K562 (cell line): ENCODE measurements around the gene SLC1A3. TPM values are rescaled to one million over a fixed set of nuclear protein-coding genes. Genes with fewer than 3 reads are reported as not detected.

Experiments used
- ARHGAP35 ChIP-seq: fragments of 450-650 bp; IDR thresholded peaks from 2 replicates; pipeline ENCODE4 v1.6.1; 2018; ENCODE audit not compliant: partially characterized antibody
- RAD21 ChIP-seq, 2 experiments: fragments of 250-450 bp in 1 of 2; fragments of 450-650 bp in 1 of 2; sonication (Bioruptor Pico) in 1 of 2; formaldehyde crosslinking in 1 of 2; IDR thresholded peaks in 1 of 2; conservative IDR thresholded peaks in 1 of 2; 2 replicates each; pipeline versions ENCODE4 v1.4.0 to v1.8.0; 2020 to 2022; ENCODE audit warnings: mild to moderate bottlenecking in 2 of 2, moderate library complexity in 1 of 2
- SOX6 ChIP-seq: fragments of 450-650 bp; IDR thresholded peaks from 2 replicates; pipeline ENCODE4 v1.6.1; 2014; ENCODE audit warnings: mild to moderate bottlenecking
- TEAD2 ChIP-seq: fragments of 450-650 bp; IDR thresholded peaks from 2 replicates; pipeline ENCODE4 v1.6.1; 2016; ENCODE audit warnings: missing genetic modification characterization, control low read depth, missing compliant biosample characterization
- polyA plus RNA-seq, 8 experiments: library from polyadenylated mRNA; depleted of rRNA in 4 of 8; stranded (reverse) in 5 of 8; unstranded in 3 of 8; fragments of >200 nt; fragmentation: Nextera tagmentation in 2 of 8; fragmentation: Illumina TruSeq in 1 of 8; extraction: Ambion mirVana in 2 of 8; extraction: Trizol in 1 of 8; gene quantifications; 2 replicates each; pipeline versions ENCODE4 v1.2.1 to v1.2.3, GENCODE V29; 2011 to 2014; ENCODE audit warnings: inconsistent platforms in 1 of 8, missing spikeins in 1 of 8
- total RNA-seq, 7 experiments: library from RNA; depleted of rRNA in 6 of 7; stranded (reverse); fragments of >200 nt in 6 of 7; fragmentation: Illumina TruSeq in 2 of 7; extraction: Trizol in 2 of 7; gene quantifications; 2 replicates each; pipeline versions ENCODE4 v1.2.1 to v1.2.3, GENCODE V29; 2011 to 2021; ENCODE audit warnings: low replicate concordance in 1 of 7
- TF ChIP-seq, protein P1 (sequence below), 2 experiments: IDR thresholded peaks; 2 replicates each; pipeline ENCODE4 v1.6.1; 2012; ENCODE audit warnings: improper control_type of control experiment in 2 of 2, low read depth in 2 of 2, low read length in 2 of 2, borderline replicate concordance in 1 of 2
- TF ChIP-seq, protein P2 (sequence below): fragments of 250-450 bp; sonication (Bioruptor Pico); IDR thresholded peaks from 2 replicates; pipeline ENCODE4 v1.8.0; 2022; ENCODE audit warnings: inconsistent platforms
- TF ChIP-seq, protein P3 (sequence below): conservative IDR thresholded peaks from 2 replicates; pipeline ENCODE4 v1.6.1; 2011; ENCODE audit warnings: low read depth, mild to moderate bottlenecking, low read length; ENCODE audit not compliant: control insufficient read depth
- TF ChIP-seq, protein P4 (sequence below): fragments of 200-600 bp; sonication (generic); IDR thresholded peaks from one replicate; pipeline ENCODE4 v1.6.1; 2012; ENCODE audit warnings: mild to moderate bottlenecking, low read depth, low read length, inconsistent platforms

The SLC1A3 gene
- total and polyA plus RNA-seq, 9 of the 15 experiments (the other 6 are each of a cell fraction or from before 2014, with no cell fraction given), result 0.13 TPM; not detected in 8

DNA sequence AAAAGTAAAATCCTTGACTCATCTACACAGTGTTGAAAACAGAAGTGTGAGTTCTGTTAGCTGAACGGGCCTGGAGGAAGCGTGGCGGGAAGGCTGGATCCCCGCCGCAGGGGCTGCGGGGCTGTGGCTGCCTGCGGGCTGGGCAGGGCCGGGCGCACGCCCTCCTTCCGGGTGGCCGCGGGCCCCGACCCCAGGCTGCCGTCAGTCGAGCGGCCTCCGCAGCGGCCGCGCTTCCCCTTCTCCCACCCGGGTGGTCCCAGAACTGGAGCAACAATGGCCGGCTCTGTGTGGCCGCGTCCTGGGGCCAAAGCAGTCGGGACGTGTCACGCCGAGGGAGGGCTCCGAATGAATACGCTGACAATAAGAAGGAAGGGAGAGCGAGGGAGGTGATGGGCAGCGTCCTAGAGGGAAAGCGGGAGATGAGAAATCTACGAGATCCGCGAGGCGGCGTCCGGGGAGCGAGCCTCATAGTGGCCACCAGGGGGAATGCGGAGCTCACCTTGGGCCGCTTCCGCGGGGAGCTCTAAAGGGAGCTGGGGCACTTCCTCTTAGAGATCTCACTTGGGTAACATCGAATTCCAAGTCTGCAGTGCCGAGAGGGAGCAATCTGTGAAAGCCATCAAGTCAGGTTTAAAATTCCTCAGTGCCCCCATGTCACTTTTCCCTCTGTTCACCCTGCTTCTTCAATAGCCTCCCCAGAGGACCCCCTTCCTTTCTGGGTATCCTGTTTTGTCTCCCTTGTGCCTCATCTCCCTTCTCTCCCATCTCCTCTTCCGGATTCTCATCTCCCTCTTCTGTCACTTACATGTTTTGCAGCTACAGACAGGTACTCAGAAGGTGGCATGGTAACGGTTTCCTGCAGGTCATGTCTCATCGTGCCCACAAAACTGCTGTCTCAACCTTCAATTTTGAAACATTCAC lies 83.9 kb downstream of the SLC1A3 start (continued):
- TF ChIP-seq TEAD2 (tag) (no peak), ARHGAP35 (no peak), SOX6 (peak; percentile 27; the same call in 1 of the 2 replicates), RAD21 (CRISPR knock-in tag; conservative IDR thresholded peaks at IDR 0.05 in 1 of 2, IDR thresholded peaks at IDR 0.05 in 1 of 2) (peak; percentile 55 to 71)
- TF ChIP-seq, protein P1, sequence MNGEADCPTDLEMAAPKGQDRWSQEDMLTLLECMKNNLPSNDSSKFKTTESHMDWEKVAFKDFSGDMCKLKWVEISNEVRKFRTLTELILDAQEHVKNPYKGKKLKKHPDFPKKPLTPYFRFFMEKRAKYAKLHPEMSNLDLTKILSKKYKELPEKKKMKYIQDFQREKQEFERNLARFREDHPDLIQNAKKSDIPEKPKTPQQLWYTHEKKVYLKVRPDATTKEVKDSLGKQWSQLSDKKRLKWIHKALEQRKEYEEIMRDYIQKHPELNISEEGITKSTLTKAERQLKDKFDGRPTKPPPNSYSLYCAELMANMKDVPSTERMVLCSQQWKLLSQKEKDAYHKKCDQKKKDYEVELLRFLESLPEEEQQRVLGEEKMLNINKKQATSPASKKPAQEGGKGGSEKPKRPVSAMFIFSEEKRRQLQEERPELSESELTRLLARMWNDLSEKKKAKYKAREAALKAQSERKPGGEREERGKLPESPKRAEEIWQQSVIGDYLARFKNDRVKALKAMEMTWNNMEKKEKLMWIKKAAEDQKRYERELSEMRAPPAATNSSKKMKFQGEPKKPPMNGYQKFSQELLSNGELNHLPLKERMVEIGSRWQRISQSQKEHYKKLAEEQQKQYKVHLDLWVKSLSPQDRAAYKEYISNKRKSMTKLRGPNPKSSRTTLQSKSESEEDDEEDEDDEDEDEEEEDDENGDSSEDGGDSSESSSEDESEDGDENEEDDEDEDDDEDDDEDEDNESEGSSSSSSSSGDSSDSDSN (IDR thresholded peaks at IDR 0.05; ENCODE audit: borderline replicate concordance in 1 of 2, low read depth in 2 of 2, low read length in 2 of 2), result peak in 1 of 2 experiments; percentile 52; a peak in 1 of 4 replicates
- TF ChIP-seq, protein P2, sequence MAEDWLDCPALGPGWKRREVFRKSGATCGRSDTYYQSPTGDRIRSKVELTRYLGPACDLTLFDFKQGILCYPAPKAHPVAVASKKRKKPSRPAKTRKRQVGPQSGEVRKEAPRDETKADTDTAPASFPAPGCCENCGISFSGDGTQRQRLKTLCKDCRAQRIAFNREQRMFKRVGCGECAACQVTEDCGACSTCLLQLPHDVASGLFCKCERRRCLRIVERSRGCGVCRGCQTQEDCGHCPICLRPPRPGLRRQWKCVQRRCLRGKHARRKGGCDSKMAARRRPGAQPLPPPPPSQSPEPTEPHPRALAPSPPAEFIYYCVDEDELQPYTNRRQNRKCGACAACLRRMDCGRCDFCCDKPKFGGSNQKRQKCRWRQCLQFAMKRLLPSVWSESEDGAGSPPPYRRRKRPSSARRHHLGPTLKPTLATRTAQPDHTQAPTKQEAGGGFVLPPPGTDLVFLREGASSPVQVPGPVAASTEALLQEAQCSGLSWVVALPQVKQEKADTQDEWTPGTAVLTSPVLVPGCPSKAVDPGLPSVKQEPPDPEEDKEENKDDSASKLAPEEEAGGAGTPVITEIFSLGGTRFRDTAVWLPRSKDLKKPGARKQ (CRISPR knock-in tag), result peak; percentile 87
- TF ChIP-seq, protein P3, sequence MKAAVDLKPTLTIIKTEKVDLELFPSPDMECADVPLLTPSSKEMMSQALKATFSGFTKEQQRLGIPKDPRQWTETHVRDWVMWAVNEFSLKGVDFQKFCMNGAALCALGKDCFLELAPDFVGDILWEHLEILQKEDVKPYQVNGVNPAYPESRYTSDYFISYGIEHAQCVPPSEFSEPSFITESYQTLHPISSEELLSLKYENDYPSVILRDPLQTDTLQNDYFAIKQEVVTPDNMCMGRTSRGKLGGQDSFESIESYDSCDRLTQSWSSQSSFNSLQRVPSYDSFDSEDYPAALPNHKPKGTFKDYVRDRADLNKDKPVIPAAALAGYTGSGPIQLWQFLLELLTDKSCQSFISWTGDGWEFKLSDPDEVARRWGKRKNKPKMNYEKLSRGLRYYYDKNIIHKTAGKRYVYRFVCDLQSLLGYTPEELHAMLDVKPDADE, result no peak
- TF ChIP-seq, protein P4, sequence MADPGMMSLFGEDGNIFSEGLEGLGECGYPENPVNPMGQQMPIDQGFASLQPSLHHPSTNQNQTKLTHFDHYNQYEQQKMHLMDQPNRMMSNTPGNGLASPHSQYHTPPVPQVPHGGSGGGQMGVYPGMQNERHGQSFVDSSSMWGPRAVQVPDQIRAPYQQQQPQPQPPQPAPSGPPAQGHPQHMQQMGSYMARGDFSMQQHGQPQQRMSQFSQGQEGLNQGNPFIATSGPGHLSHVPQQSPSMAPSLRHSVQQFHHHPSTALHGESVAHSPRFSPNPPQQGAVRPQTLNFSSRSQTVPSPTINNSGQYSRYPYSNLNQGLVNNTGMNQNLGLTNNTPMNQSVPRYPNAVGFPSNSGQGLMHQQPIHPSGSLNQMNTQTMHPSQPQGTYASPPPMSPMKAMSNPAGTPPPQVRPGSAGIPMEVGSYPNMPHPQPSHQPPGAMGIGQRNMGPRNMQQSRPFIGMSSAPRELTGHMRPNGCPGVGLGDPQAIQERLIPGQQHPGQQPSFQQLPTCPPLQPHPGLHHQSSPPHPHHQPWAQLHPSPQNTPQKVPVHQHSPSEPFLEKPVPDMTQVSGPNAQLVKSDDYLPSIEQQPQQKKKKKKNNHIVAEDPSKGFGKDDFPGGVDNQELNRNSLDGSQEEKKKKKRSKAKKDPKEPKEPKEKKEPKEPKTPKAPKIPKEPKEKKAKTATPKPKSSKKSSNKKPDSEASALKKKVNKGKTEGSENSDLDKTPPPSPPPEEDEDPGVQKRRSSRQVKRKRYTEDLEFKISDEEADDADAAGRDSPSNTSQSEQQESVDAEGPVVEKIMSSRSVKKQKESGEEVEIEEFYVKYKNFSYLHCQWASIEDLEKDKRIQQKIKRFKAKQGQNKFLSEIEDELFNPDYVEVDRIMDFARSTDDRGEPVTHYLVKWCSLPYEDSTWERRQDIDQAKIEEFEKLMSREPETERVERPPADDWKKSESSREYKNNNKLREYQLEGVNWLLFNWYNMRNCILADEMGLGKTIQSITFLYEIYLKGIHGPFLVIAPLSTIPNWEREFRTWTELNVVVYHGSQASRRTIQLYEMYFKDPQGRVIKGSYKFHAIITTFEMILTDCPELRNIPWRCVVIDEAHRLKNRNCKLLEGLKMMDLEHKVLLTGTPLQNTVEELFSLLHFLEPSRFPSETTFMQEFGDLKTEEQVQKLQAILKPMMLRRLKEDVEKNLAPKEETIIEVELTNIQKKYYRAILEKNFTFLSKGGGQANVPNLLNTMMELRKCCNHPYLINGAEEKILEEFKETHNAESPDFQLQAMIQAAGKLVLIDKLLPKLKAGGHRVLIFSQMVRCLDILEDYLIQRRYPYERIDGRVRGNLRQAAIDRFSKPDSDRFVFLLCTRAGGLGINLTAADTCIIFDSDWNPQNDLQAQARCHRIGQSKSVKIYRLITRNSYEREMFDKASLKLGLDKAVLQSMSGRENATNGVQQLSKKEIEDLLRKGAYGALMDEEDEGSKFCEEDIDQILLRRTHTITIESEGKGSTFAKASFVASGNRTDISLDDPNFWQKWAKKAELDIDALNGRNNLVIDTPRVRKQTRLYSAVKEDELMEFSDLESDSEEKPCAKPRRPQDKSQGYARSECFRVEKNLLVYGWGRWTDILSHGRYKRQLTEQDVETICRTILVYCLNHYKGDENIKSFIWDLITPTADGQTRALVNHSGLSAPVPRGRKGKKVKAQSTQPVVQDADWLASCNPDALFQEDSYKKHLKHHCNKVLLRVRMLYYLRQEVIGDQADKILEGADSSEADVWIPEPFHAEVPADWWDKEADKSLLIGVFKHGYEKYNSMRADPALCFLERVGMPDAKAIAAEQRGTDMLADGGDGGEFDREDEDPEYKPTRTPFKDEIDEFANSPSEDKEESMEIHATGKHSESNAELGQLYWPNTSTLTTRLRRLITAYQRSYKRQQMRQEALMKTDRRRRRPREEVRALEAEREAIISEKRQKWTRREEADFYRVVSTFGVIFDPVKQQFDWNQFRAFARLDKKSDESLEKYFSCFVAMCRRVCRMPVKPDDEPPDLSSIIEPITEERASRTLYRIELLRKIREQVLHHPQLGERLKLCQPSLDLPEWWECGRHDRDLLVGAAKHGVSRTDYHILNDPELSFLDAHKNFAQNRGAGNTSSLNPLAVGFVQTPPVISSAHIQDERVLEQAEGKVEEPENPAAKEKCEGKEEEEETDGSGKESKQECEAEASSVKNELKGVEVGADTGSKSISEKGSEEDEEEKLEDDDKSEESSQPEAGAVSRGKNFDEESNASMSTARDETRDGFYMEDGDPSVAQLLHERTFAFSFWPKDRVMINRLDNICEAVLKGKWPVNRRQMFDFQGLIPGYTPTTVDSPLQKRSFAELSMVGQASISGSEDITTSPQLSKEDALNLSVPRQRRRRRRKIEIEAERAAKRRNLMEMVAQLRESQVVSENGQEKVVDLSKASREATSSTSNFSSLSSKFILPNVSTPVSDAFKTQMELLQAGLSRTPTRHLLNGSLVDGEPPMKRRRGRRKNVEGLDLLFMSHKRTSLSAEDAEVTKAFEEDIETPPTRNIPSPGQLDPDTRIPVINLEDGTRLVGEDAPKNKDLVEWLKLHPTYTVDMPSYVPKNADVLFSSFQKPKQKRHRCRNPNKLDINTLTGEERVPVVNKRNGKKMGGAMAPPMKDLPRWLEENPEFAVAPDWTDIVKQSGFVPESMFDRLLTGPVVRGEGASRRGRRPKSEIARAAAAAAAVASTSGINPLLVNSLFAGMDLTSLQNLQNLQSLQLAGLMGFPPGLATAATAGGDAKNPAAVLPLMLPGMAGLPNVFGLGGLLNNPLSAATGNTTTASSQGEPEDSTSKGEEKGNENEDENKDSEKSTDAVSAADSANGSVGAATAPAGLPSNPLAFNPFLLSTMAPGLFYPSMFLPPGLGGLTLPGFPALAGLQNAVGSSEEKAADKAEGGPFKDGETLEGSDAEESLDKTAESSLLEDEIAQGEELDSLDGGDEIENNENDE, result no peak
